PC-3 (cell line): ENCODE results near the gene SRRM2. TPM values are rescaled to one million over a fixed set of nuclear protein-coding genes. Genes with fewer than 3 reads are reported as not detected.

Experiments
- ATAC-seq: fragments of 200-7000 bp; cut with Tn5 transposase; 2 replicates; pipeline ENCODE4 v1.9.1; 2020; ENCODE audit warnings: mild to moderate bottlenecking, moderate library complexity
- BruUV-seq: library from RNA; stranded (reverse); fragments of 400-500 nt; replicated peaks from 2 replicates; lab custom pipeline; 2021; lab: Mats Ljungman, UMichigan
- CTCF ChIA-PET: fragments of 300-600 bp; sonication (Branson Sonifier 250); formaldehyde crosslinking; loops from one replicate; lab custom pipeline; 2022; ENCODE audit warnings: antibody characterized with exemption; lab: Charles Lee
- POLR2A ChIA-PET: fragments of 300-600 bp; sonication (Branson Sonifier 250); formaldehyde crosslinking; loops from one replicate; lab custom pipeline; 2022; ENCODE audit warnings: antibody characterized with exemption; ENCODE audit not compliant: unreplicated experiment; lab: Charles Lee
- DNase-seq: peaks from one replicate; pipeline ENCODE4 v3.0.0-alpha.2; 2015
- H2AFZ ChIP-seq: fragments of 300-600 bp; sonication (generic); 2 replicates; pipeline ENCODE4 v1.6.0; 2016; ENCODE audit warnings: antibody characterized with exemption, low read length
- H3F3A ChIP-seq: fragments of 300-600 bp; sonication (generic); one replicate; pipeline ENCODE4 v1.6.0; 2017; ENCODE audit warnings: antibody characterized with exemption, low read length, control low read depth, mild to moderate bottlenecking; ENCODE audit not compliant: unreplicated experiment
- H3K27ac ChIP-seq: fragments of 300-600 bp; sonication (generic); 2 replicates; pipeline ENCODE4 v1.5.1; 2016; ENCODE audit warnings: mild to moderate bottlenecking, low read length
- H3K27me3 ChIP-seq: fragments of 300-600 bp; sonication (generic); 2 replicates; pipeline ENCODE4 v1.6.1; 2016; ENCODE audit warnings: low read length, mixed read lengths
- H3K36me3 ChIP-seq: fragments of 300-600 bp; sonication (generic); 2 replicates; pipeline ENCODE4 v1.6.1; 2016; ENCODE audit warnings: low read depth, mixed run types, low read length, mixed read lengths
- H3K4me1 ChIP-seq: fragments of 300-600 bp; sonication (generic); 2 replicates; pipeline ENCODE4 v1.5.1; 2016; ENCODE audit warnings: low read length; ENCODE audit not compliant: insufficient read depth
- H3K4me2 ChIP-seq: fragments of 300-600 bp; sonication (generic); 2 replicates; pipeline ENCODE4 v1.6.0; 2016; ENCODE audit warnings: low read length
- H3K4me3 ChIP-seq: fragments of 300-600 bp; sonication (generic); 2 replicates; pipeline ENCODE4 v1.5.1; 2016; ENCODE audit warnings: mild to moderate bottlenecking, low read length, mixed read lengths
- H3K79me2 ChIP-seq: fragments of 300-600 bp; sonication (generic); 2 replicates; pipeline ENCODE4 v1.6.1; 2017; ENCODE audit warnings: low read length, mixed read lengths
- H3K9ac ChIP-seq: fragments of 300-600 bp; sonication (generic); 2 replicates; pipeline ENCODE4 v1.6.0; 2016; ENCODE audit warnings: mild to moderate bottlenecking, low read length
- H3K9me2 ChIP-seq: fragments of 300-600 bp; sonication (generic); replicated peaks from 2 replicates; pipeline ENCODE4 v1.6.1; 2016; ENCODE audit warnings: mixed run types, low read length, mixed read lengths
- H3K9me3 ChIP-seq: fragments of 300-600 bp; sonication (generic); 2 replicates; pipeline ENCODE4 v1.6.1; 2016; ENCODE audit warnings: low read length, mixed read lengths
- H4K20me1 ChIP-seq: fragments of 300-600 bp; sonication (generic); 2 replicates; pipeline ENCODE4 v1.6.1; 2016; ENCODE audit warnings: low read length, mixed read lengths
- CTCF ChIP-seq: fragments of 300-600 bp; sonication (generic); conservative IDR thresholded peaks from 2 replicates; pipeline ENCODE4 v1.5.1; 2017; ENCODE audit warnings: antibody characterized with exemption, low read depth, mild to moderate bottlenecking, low read length
- EZH2 ChIP-seq: fragments of 300-600 bp; sonication (generic); IDR thresholded peaks from one replicate; pipeline ENCODE4 v1.6.1; 2017; ENCODE audit warnings: antibody characterized with exemption, mild to moderate bottlenecking, low read length; ENCODE audit not compliant: unreplicated experiment
- EZH2phosphoT487 ChIP-seq: fragments of 300-600 bp; sonication (generic); IDR thresholded peaks from 2 replicates; pipeline ENCODE4 v1.6.1; 2018; ENCODE audit warnings: mild to moderate bottlenecking, antibody characterized with exemption, low read length, borderline replicate concordance
- intact Hi-C: fragments of 100-400 bp; cut with micrococcal nuclease; formaldehyde crosslinking; loops from 2 replicates; pipeline ENCODE4 v1.9.0; 2023
- total RNA-seq: library from RNA; depleted of rRNA; stranded (reverse); fragments of >200 nt; gene quantifications from 2 replicates; pipeline ENCODE4 v1.2.3, GENCODE V29; 2014

The SRRM2 gene
- total RNA-seq, 1 experiment from 2014 or later: 72.6 TPM

- Histone ChIP-seq H3K4me3 (no peak overlapping the region), H3K9me2 (no peaks in the 10 kb centered on the region), H3K4me1 (no peaks in the 10 kb centered on the region), H3K79me2 (no peaks in the 10 kb centered on the region), H3K9ac (no peak overlapping the region), H4K20me1 (no peaks in the 10 kb centered on the region), H3K27me3 (no peaks in the 10 kb centered on the region), H3K36me3 (no peaks in the 10 kb centered on the region), H3K4me2 (no peak overlapping the region), H3F3A (no peaks in the 10 kb centered on the region), H2AFZ (no peak overlapping the region), H3K27ac (no peak overlapping the region), H3K9me3 (no peaks in the 10 kb centered on the region)
- intact Hi-C loops: no loop called here
- ATAC-seq (no peak), DNase-seq (no peak)
- ChIA-PET CTCF (no interaction called here), POLR2A (no interaction called here)
- BruUV-seq: no TSS peak
- no peak for TF ChIP-seq CTCF
- no peak for TF ChIP-seq EZH2
- no peak for TF ChIP-seq EZH2phosphoT487
Measured at GRCh38 chr16:2813771-2814221, 61.4 kb downstream of the SRRM2 start.

GRCh38 chr16:2814551-2815298 is 62.3 kb downstream of the SRRM2 start:
- ChIA-PET CTCF (no interaction called here), POLR2A (no interaction called here)
- Histone ChIP-seq H3F3A (no peaks in the 10 kb centered on the region), H3K4me1 (no peaks in the 10 kb centered on the region), H3K9ac (no peak overlapping the region), H3K9me2 (no peaks in the 10 kb centered on the region), H3K4me3 (no peak overlapping the region), H3K27me3 (no peaks in the 10 kb centered on the region), H3K36me3 (no peaks in the 10 kb centered on the region), H3K27ac (no peak overlapping the region), H3K79me2 (no peaks in the 10 kb centered on the region), H3K9me3 (no peaks in the 10 kb centered on the region), H2AFZ (no peak overlapping the region), H4K20me1 (no peaks in the 10 kb centered on the region), H3K4me2 (no peak overlapping the region)
- TF ChIP-seq EZH2 (no peak), CTCF (no peak), EZH2phosphoT487 (no peak)
- BruUV-seq: no TSS peak
- DNase-seq (no peak), ATAC-seq (no peak)
- intact Hi-C loops: no loop called here

- BruUV-seq: no TSS peak
- intact Hi-C loops: no loop called here
- Histone ChIP-seq H3K9me3 (no peaks in the 10 kb centered on the region), H3K36me3 (no peaks in the 10 kb centered on the region), H3K4me3 (no peak overlapping the region), H3K27ac (no peak overlapping the region), H3K4me2 (no peak overlapping the region), H3K9me2 (no peaks in the 10 kb centered on the region), H3K27me3 (no peaks in the 10 kb centered on the region), H2AFZ (no peak overlapping the region), H4K20me1 (no peaks in the 10 kb centered on the region), H3K4me1 (no peaks in the 10 kb centered on the region), H3K9ac (no peak overlapping the region), H3F3A (no peaks in the 10 kb centered on the region), H3K79me2 (no peaks in the 10 kb centered on the region)
- ATAC-seq (no peak), DNase-seq (no peak)
- TF ChIP-seq EZH2 (no peak), EZH2phosphoT487 (no peak), CTCF (no peak)
- ChIA-PET POLR2A (no interaction called here), CTCF (no interaction called here)
Measured at GRCh38 chr16:2815299-2815771, 62.9 kb downstream of the SRRM2 start.
